HG03139 (cell line): ENCODE measurements around the gene CDIPT.

ENCODE experiments used
- ATAC-seq: cut with Tn5 transposase; IDR thresholded peaks from one replicate; pipeline ENCODE4 v1.9.1; 2021; ENCODE audit not compliant: unreplicated experiment

The CDIPT gene

GRCh38 chr16:29860218-29860617, 2.8 kb downstream of the CDIPT start:
- no peak for ATAC-seq

- ATAC-seq, result no peak
These were observed 4.1 kb downstream of the CDIPT start for GRCh38 chr16:29858974-29859373.

- no peak for ATAC-seq
These were observed 4.7 kb downstream of the CDIPT start for GRCh38 chr16:29858149-29858849.

DNA sequence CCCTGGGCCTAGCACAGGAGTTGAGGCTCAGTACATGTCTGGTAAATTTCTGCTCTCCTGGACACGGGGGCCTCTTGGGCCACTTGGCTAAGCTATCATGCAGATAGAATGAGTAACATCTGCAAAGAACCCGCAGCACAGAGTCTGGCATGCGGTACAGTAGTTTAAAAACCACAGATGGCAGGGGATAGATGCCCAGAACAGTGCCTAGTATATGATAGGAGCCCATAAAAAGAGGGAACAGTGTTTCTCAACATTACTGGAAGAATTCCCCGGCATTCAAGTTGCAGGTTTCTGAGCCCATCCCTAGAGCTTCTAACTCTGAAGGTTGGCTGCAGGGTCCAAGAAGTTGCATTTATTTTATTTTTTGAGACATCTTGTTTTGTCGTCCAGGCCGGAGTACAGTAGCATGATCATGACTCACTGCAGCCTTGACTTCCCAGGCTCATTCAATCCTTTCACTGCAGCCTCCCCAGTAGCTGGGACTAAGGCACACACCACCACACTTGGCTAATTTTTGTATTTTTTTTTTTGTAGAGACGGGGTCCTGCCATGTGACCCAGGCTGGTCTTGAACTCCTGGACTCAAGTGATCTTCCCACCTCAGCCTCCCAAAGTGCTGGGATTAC, 5.8 kb downstream of the CDIPT start:
- ATAC-seq, result no peak

DNA sequence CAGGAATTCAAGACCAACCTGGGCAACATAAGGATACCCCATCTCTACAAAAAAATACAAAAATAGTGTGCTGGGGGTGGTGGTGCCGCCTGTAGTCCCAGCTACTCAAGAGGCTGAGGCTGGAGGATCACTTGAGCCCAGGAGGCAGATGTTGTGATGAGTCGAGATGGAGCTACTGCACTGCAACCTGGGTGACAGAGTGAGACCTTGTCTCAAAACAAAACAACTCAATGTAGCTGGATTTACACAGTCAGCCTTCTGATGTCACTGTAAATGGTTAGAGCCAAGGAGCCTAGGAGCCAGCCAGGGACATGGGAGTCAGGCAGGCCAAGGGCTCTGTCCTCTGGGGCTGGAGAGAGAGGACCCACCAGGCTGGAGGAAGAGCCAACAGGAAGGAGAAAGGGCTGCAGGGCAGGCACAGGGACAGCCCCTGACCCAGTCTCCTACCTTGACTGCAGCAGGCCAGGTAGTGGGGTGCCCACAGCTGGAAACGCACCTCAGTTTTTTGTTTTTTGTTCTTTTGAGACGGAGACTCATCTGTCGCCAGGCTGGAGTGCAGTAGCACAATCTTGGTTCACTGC, 8.4 kb downstream of the CDIPT start:
- ATAC-seq, result no peak

GRCh38 chr16:29852654-29853053, 10.4 kb downstream of the CDIPT start:
- no peak for ATAC-seq

- no peak for ATAC-seq
These were observed 12.0 kb downstream of the CDIPT start for GRCh38 chr16:29850998-29851397.

- ATAC-seq, result no peak
These were observed 13.5 kb downstream of the CDIPT start for GRCh38 chr16:29849505-29849904.

DNA sequence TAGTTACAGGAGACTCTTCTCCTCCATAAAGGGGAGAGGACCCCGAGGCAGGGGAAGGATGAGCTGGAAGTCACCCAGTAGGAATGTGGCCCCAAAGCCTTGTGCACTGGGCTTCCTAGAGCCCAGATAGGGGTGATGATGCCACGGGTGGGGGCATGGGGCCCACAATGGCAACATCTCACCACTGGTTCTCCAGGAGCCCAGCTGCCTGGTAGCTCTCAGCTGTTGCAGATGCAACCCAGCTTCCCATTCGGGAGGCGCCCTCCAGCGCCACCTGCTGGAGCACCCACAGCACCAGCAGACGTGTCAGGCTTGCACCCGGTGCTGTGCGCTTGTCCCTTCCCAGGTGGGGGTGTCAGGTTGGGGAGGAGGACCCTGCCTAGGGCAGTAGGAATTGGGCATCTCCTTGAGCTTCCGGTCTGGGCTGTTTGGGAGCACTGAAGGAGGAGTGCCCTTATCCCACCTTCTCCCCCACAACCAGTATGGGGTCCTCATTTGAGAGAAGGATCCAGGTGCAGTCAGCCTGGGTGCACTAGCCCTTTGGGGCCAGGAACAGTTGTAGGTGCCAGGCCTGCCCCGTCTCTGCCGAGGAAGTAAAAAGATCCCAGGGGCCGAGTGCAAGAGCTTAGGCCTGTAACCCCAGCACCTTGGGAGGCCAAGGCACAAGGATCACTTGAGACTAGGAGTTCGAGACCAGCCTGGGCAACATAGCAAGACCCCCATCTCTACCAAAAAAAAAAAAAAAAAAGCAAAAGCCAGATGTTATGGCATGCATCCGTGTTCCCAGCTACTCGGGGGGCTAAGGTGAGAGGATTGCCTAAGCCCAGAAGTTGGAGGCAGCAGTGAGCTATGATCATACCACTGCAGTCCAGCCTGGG, 14.4 kb downstream of the CDIPT start:
- no peak for ATAC-seq

- no peak for ATAC-seq
These were observed 17.4 kb downstream of the CDIPT start for GRCh38 chr16:29845656-29846055.

GRCh38 chr16:29844575-29845331, 18.3 kb downstream of the CDIPT start:
- ATAC-seq, result no peak

DNA sequence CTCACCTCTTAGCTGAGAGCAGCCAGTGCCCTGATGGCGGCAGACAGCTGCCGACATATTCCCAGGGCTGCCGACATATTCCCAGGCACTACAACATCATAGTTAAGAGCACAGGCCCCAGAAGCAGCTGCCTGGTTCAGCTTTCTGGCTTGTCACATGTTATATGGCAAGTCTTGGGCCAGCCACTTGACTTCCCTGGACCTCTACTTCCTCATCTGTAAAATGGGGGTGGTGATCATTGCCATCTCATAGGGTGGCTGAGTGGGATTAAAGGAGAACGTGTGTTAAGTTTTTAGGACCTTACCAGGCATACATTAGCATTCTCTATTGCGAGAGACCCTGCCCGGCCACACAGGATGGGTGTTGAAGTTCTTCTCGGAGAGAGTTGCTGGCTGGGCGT, 19.1 kb downstream of the CDIPT start:
- no peak for ATAC-seq

DNA sequence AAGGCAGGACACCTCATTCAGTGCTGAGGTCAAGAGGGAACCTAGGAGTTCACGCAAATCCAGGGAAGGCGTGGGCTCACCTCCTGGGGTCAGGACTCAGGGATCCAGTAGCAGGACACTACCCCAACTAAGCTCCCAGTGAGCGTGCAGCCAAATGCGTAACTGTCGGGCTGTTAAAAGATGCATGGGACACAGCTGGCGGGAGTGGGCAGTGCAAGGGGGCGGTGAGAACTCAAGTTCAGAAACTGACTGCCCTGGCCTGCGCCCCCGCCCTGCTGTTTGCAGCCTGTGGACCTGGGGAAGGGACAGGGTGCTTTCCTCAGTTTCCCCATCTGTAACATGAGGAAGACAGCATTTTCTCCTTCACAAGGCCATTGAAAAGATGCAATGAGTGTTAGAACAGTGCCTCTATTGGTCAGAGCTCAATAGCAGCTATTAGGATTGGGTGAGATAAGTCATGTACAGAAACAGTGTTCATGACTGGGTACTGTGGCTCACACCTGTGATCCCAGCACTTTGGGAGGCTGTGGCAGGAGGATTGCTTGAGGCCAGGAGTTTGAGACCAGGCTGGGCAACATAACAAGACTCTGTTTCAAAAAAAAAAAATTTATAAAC, 20.2 kb downstream of the CDIPT start:
- ATAC-seq, result no peak

GRCh38 chr16:29841631-29842030, 21.4 kb downstream of the CDIPT start:
- ATAC-seq, result no peak

DNA sequence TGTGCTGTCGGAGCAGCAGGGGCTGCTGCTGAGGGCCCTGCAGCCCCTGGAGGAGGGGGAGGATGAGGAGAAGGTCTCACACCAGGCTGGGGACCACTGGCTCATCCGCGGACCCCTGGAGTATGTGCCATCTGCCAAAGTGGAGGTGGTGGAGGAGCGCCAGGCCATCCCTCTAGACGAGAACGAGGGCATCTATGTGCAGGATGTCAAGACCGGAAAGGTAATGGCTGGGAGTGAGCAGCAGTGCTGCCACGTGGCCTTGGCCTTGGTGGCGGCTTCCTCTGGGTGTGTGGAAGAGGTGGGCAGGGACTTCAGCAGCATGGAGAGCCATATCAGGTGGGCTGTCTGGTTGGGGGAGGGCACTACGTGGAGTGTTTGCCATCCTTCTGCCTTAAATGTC, 22.8 kb downstream of the CDIPT start:
- no peak for ATAC-seq

DNA sequence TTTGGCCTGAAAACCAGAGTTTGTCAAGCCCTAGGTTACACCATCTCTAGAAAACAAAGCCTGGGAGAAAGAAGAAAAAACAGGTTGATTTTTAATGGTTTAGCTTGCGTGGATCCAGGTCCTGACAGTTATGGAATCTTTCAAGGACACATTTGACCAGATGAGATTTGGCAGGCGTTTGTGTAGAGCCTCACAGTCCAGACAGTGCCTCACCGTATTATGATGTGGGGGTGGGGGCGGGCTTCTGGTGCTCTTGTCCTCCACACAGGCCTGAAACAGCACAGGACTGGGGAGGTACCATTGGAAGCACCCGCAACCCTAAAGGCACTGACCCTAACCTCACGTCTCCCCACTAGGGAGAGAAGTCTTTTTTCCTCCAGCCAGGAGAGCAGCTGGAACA, 23.2 kb downstream of the CDIPT start:
- ATAC-seq, result no peak

- ATAC-seq, result no peak
These were observed 25.2 kb downstream of the CDIPT start for GRCh38 chr16:29837841-29838240.

DNA sequence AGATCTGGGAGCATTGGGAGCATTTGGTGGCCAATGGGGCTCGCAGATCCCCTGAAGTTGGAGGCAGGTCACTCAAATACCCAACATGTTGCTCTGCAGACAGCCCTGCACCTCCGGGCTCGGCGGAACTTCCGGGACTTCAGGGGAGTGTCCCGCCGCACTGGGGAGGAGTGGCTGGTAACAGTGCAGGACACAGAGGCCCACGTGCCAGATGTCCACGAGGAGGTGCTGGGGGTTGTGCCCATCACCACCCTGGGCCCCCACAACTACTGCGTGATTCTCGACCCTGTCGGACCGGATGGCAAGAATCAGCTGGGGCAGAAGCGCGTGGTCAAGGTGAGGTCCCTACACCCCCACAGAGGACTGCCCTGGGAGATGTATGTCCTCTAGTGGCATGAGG, 26.4 kb downstream of the CDIPT start:
- ATAC-seq, result no peak

DNA sequence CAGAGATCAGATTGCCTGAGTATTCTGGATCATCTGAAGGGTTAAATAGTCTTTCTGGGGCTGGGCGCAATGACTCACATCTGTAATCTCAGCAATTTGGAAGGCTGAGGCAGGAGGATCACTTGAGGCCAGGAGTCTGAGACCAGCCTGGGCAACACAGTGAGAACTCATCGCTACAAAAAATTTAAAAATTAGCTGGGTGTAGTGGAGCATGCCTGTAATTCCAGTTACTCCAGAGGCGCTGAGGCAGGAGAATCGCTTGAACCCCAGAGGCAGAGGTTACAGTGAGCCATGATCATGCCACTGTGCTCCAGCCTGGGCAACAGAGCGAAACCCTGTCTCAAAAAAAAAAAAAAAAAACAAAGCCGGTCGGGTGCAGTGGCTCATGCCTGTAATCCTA, 27.1 kb downstream of the CDIPT start:
- no peak for ATAC-seq

DNA sequence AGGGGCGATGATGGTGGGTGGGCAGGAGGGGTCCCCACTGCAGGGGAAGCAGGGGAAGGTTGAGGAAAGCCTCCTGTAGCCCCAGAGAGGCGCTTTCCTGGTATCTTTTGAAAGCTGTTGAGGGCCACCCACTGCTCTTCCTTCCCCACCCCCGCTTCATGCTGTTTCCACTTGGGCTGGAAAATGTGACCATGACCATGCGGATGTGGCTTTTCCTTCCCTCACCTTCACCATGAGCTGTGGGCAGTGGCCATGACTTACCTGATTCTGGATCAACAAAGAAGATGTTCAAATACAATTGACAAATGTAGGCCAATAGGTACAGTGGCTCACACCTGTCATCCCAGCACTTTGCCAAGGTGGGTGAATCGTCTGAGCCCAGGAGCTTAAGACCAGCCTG, 28.9 kb downstream of the CDIPT start:
- ATAC-seq, result no peak
